Smooth muscle cell (in vitro differentiated cells): ENCODE measurements around the gene SLC7A1. TPM values are rescaled to one million over a fixed set of nuclear protein-coding genes. Genes with fewer than 3 reads are reported as not detected.

Experiments used
- DNase-seq: peaks from one replicate; lab custom pipeline; 2025; ENCODE audit not compliant: unreplicated experiment; lab: John Stamatoyannopoulos, UW
- H2AFZ ChIP-seq: fragments of 200-600 bp; sonication (generic); 2 replicates; pipeline ENCODE4 v1.6.0; 2016; ENCODE audit warnings: antibody characterized with exemption, low read depth, mild to moderate bottlenecking
- H3F3A ChIP-seq: fragments of 200-600 bp; sonication (generic); 2 replicates; pipeline ENCODE4 v1.6.0; 2017; ENCODE audit warnings: antibody characterized with exemption, low read depth
- H3K27ac ChIP-seq: fragments of 200-600 bp; sonication (generic); 2 replicates; pipeline ENCODE4 v1.5.1; 2016; ENCODE audit warnings: low read depth, mild to moderate bottlenecking
- H3K27me3 ChIP-seq: fragments of 200-600 bp; sonication (generic); 2 replicates; pipeline ENCODE4 v1.6.1; 2016; ENCODE audit warnings: low read depth, mild to moderate bottlenecking
- H3K36me3 ChIP-seq: fragments of 200-600 bp; sonication (generic); 2 replicates; pipeline ENCODE4 v1.5.1; 2016; ENCODE audit warnings: low read depth
- H3K4me1 ChIP-seq: fragments of 200-600 bp; sonication (generic); 2 replicates; pipeline ENCODE4 v1.5.1; 2016; ENCODE audit warnings: low read depth
- H3K4me2 ChIP-seq: fragments of 200-600 bp; sonication (generic); 2 replicates; pipeline ENCODE4 v1.6.0; 2016; ENCODE audit warnings: mild to moderate bottlenecking
- H3K4me3 ChIP-seq: fragments of 200-600 bp; sonication (generic); 2 replicates; pipeline ENCODE4 v1.5.1; 2016; ENCODE audit warnings: mild to moderate bottlenecking
- H3K79me2 ChIP-seq: fragments of 200-600 bp; sonication (generic); 2 replicates; pipeline ENCODE4 v1.6.0; 2016; ENCODE audit warnings: low read depth, mild to moderate bottlenecking
- H3K9ac ChIP-seq: fragments of 200-600 bp; sonication (generic); 2 replicates; pipeline ENCODE4 v1.6.0; 2016; ENCODE audit warnings: low read depth
- H3K9me3 ChIP-seq: fragments of 200-600 bp; sonication (generic); replicated peaks from 2 replicates; pipeline ENCODE4 v1.5.1; 2016; ENCODE audit warnings: low read depth
- H4K20me1 ChIP-seq: fragments of 200-600 bp; sonication (generic); 2 replicates; pipeline ENCODE4 v1.6.0; 2016; ENCODE audit warnings: low read depth
- WGBS: methylation state at CpG from one replicate; pipeline ENCODE4 v1.1.7; 2016; ENCODE audit warnings: low lambda C conversion rate; 5-methylcytosine and 5-hydroxymethylcytosine counted together
- polyA plus RNA-seq: library from polyadenylated mRNA; unstranded; fragments of >200 nt; fragmentation: Nextera tagmentation; extraction: Ambion mirVana; gene quantifications from 2 replicates; pipeline ENCODE4 v1.2.1, GENCODE V29; 2016
- total RNA-seq: library from RNA; depleted of rRNA; stranded (reverse); fragments of >200 nt; gene quantifications from 2 replicates; pipeline ENCODE4 v1.2.3, GENCODE V29; 2014
- TF ChIP-seq, protein P1 (sequence below): fragments of 200-600 bp; sonication (generic); IDR thresholded peaks from 2 replicates; pipeline ENCODE4 v1.5.1; 2017; ENCODE audit warnings: borderline replicate concordance, mild to moderate bottlenecking, antibody characterized with exemption; ENCODE audit not compliant: insufficient read depth, poor library complexity, severe bottlenecking

Gene SLC7A1
- total and polyA plus RNA-seq, 2 experiments from 2014 or later: 7.9 to 36.6 TPM

GRCh38 chr13:29556742-29557141, 38.7 kb downstream of the SLC7A1 start:
- no peaks in the 10 kb centered on the region for H3K9me3 ChIP-seq
- H3F3A ChIP-seq: peaks cover 5% of the 10 kb centered on the region
- DNase-seq: no peak
- no peak overlapping the region for H3K4me3 ChIP-seq
- peaks cover 59% of the 10 kb centered on the region for H3K79me2 ChIP-seq
- no peaks in the 10 kb centered on the region for H3K36me3 ChIP-seq
- no peaks in the 10 kb centered on the region for H3K27me3 ChIP-seq
- H3K27ac ChIP-seq: no peak overlapping the region
- H3K9ac ChIP-seq: no peak overlapping the region
- H3K4me1 ChIP-seq: no peaks in the 10 kb centered on the region
- TF ChIP-seq, protein P1, sequence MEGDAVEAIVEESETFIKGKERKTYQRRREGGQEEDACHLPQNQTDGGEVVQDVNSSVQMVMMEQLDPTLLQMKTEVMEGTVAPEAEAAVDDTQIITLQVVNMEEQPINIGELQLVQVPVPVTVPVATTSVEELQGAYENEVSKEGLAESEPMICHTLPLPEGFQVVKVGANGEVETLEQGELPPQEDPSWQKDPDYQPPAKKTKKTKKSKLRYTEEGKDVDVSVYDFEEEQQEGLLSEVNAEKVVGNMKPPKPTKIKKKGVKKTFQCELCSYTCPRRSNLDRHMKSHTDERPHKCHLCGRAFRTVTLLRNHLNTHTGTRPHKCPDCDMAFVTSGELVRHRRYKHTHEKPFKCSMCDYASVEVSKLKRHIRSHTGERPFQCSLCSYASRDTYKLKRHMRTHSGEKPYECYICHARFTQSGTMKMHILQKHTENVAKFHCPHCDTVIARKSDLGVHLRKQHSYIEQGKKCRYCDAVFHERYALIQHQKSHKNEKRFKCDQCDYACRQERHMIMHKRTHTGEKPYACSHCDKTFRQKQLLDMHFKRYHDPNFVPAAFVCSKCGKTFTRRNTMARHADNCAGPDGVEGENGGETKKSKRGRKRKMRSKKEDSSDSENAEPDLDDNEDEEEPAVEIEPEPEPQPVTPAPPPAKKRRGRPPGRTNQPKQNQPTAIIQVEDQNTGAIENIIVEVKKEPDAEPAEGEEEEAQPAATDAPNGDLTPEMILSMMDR: no peak
- no peak overlapping the region for H2AFZ ChIP-seq
- H4K20me1 ChIP-seq: peaks cover 68% of the 10 kb centered on the region
- no peak overlapping the region for H3K4me2 ChIP-seq
- WGBS: 71% methylated on average over 3 of the region's 3 CpGs

GRCh38 chr13:29551214-29551613, 44.3 kb downstream of the SLC7A1 start:
- peaks cover 4% of the 10 kb centered on the region for H3F3A ChIP-seq
- H3K27me3 ChIP-seq: no peaks in the 10 kb centered on the region
- peaks cover 56% of the 10 kb centered on the region for H3K79me2 ChIP-seq
- H4K20me1 ChIP-seq: peaks cover 72% of the 10 kb centered on the region
- WGBS: 98% methylated on average over 6 of the region's 6 CpGs
- TF ChIP-seq, protein P1: no peak
- no peak overlapping the region for H2AFZ ChIP-seq
- no peaks in the 10 kb centered on the region for H3K36me3 ChIP-seq
- no peak overlapping the region for H3K27ac ChIP-seq
- H3K4me2 ChIP-seq: no peak overlapping the region
- H3K4me1 ChIP-seq: no peaks in the 10 kb centered on the region
- DNase-seq: no peak
- H3K9me3 ChIP-seq: no peaks in the 10 kb centered on the region
- no peak overlapping the region for H3K4me3 ChIP-seq
- H3K9ac ChIP-seq: no peak overlapping the region

DNA sequence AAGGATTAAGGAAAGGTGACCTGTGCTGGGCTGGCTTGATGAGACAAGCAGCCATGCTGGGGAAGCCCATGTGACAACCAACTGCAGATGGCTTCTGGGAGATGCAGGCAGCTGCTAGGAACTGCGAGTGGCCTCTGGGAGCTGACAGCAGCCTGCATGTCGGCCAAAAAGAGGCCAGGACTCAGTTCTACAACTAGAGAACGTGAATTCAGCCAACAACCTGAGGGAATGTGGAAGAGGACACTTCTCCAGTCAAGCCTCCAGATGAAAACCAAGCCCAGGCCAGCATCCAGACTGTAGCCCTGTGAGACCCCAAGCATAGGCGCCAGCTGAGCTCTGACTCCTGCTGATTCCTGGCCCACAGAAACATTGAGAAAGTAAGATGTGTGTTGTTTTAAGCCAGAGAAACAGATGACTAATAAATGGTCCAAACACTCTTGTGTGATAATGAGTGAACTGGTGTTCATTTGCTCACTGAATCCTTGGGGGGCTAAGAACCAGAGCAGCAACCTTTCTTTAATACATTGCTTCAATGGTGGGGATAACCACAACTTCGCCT, 45.0 kb downstream of the SLC7A1 start:
- 96% methylated on average over 5 of the region's 5 CpGs for WGBS
- Histone ChIP-seq H4K20me1 (peaks cover 72% of the 10 kb centered on the region), H3K9ac (no peak overlapping the region), H3K27ac (no peak overlapping the region), H3K79me2 (peaks cover 56% of the 10 kb centered on the region), H3K4me1 (no peaks in the 10 kb centered on the region), H2AFZ (no peak overlapping the region), H3K36me3 (no peaks in the 10 kb centered on the region), H3K9me3 (no peaks in the 10 kb centered on the region), H3K27me3 (no peaks in the 10 kb centered on the region), H3K4me2 (no peak overlapping the region), H3K4me3 (no peak overlapping the region), H3F3A (peaks cover 4% of the 10 kb centered on the region)
- DNase-seq: no peak
- TF ChIP-seq, protein P1: no peak

- Histone ChIP-seq H3K79me2 (peaks cover 62% of the 10 kb centered on the region), H2AFZ (no peak overlapping the region), H3K9ac (peak overlapping the region; percentile 23), H3K4me2 (peak overlapping the region; percentile 14), H3K27ac (peak overlapping the region; percentile 50), H3K9me3 (no peaks in the 10 kb centered on the region), H3K4me1 (no peaks in the 10 kb centered on the region), H3F3A (peaks cover 4% of the 10 kb centered on the region), H4K20me1 (peaks cover 76% of the 10 kb centered on the region), H3K27me3 (no peaks in the 10 kb centered on the region), H3K36me3 (no peaks in the 10 kb centered on the region), H3K4me3 (no peak overlapping the region)
- TF ChIP-seq, protein P1: no peak
- DNase-seq: no peak
- WGBS: 56% methylated on average over 7 of the region's 7 CpGs
Observed at GRCh38 chr13:29548722-29549121, 46.8 kb downstream of the SLC7A1 start.
